IMR-90 (cell line): ENCODE results near the gene PLB1. TPM values are rescaled to one million over a fixed set of nuclear protein-coding genes. Genes with fewer than 3 reads are reported as not detected.
A peak's percentile ranks its signal among the peaks of the same experiment; 100 is the strongest.

Experiments
- ATAC-seq: fragments of 200-7000 bp; cut with Tn5 transposase; 2 replicates; pipeline ENCODE4 v1.9.1; 2020; ENCODE audit warnings: low read depth, mild to moderate bottlenecking, moderate library complexity
- BruUV-seq: library from RNA; stranded (reverse); fragments of 400-500 nt; replicated peaks from 2 replicates; lab custom pipeline; 2021; lab: Mats Ljungman, UMichigan
- CTCF ChIA-PET: fragments of 300-600 bp; formaldehyde crosslinking; extraction: SDS; loops from one replicate; lab custom pipeline; 2021; ENCODE audit warnings: antibody characterized with exemption; lab: Yijun Ruan, JAX
- POLR2A ChIA-PET: fragments of 300-600 bp; sonication (Branson Sonifier 250); formaldehyde crosslinking; loops from one replicate; lab custom pipeline; 2022; ENCODE audit warnings: antibody characterized with exemption; ENCODE audit not compliant: unreplicated experiment; lab: Charles Lee
- DNase-seq: peaks from one replicate; pipeline ENCODE4 v3.0.0; 2013
- H2AFZ ChIP-seq: replicated peaks from 2 replicates; pipeline ENCODE3; 2013; ENCODE audit warnings: low read length, mild to moderate bottlenecking; ENCODE audit not compliant: poor library complexity
- H2AK5ac ChIP-seq: 2 replicates; pipeline ENCODE4 v1.6.1; 2013; ENCODE audit warnings: low read depth, low read length, inconsistent platforms
- H2AK9ac ChIP-seq: replicated peaks from 2 replicates; pipeline ENCODE3; 2013; ENCODE audit warnings: mild to moderate bottlenecking, low read depth, low read length, moderate library complexity; ENCODE audit not compliant: poor library complexity
- H2BK120ac ChIP-seq: 2 replicates; pipeline ENCODE4 v1.6.1; 2013; ENCODE audit warnings: low read depth, low read length, inconsistent platforms
- H2BK15ac ChIP-seq: 3 replicates; pipeline ENCODE4 v1.6.1; 2013; ENCODE audit warnings: low read depth, low read length, inconsistent platforms
- H2BK20ac ChIP-seq: 2 replicates; pipeline ENCODE4 v1.6.1; 2013; ENCODE audit warnings: low read depth, mild to moderate bottlenecking, inconsistent platforms, low read length, moderate library complexity
- H2BK5ac ChIP-seq: 2 replicates; pipeline ENCODE4 v1.6.1; 2013; ENCODE audit warnings: mild to moderate bottlenecking, low read depth, low read length, inconsistent platforms; ENCODE audit not compliant: poor library complexity, severe bottlenecking
- H3K14ac ChIP-seq: replicated peaks from 2 replicates; pipeline ENCODE4 v1.6.1; 2013; ENCODE audit warnings: low read depth, low read length, inconsistent platforms
- H3K18ac ChIP-seq: 2 replicates; pipeline ENCODE4 v1.6.1; 2013; ENCODE audit warnings: low read depth, low read length, control low read depth
- H3K23ac ChIP-seq: 2 replicates; pipeline ENCODE4 v1.6.1; 2013; ENCODE audit warnings: low read depth, low read length, inconsistent platforms
- H3K27ac ChIP-seq: 2 replicates; pipeline ENCODE4 v1.5.1; 2013; ENCODE audit warnings: mild to moderate bottlenecking, control low read depth, low read length; ENCODE audit not compliant: insufficient read depth
- H3K27me3 ChIP-seq: 2 replicates; pipeline ENCODE4 v1.6.1; 2013; ENCODE audit warnings: low read length; ENCODE audit not compliant: control insufficient read depth, insufficient read depth
- H3K36me3 ChIP-seq: 2 replicates; pipeline ENCODE4 v1.6.1; 2013; ENCODE audit warnings: low read length, mixed read lengths; ENCODE audit not compliant: control insufficient read depth, insufficient read depth
- H3K4ac ChIP-seq: 2 replicates; pipeline ENCODE4 v1.6.1; 2013; ENCODE audit warnings: low read depth, low read length, inconsistent platforms
- H3K4me1 ChIP-seq: 2 replicates; pipeline ENCODE4 v1.6.1; 2013; ENCODE audit warnings: low read length, mixed read lengths; ENCODE audit not compliant: control insufficient read depth, insufficient read depth
- H3K4me2 ChIP-seq: 2 replicates; pipeline ENCODE4 v1.6.1; 2013; ENCODE audit warnings: low read depth, mild to moderate bottlenecking, control low read depth, low read length, moderate library complexity
- H3K4me3 ChIP-seq: 2 replicates; pipeline ENCODE4 v1.5.1; 2013; ENCODE audit warnings: low read depth, mild to moderate bottlenecking, control low read depth, low read length, moderate library complexity; ENCODE audit not compliant: insufficient read depth
- H3K56ac ChIP-seq: 2 replicates; pipeline ENCODE4 v1.6.1; 2013; ENCODE audit warnings: low read length, inconsistent platforms; ENCODE audit not compliant: insufficient read depth; ENCODE audit errors: extremely low read depth
- H3K79me1 ChIP-seq, 2 experiments: 2 replicates each; pipeline ENCODE4 v1.6.1; 2013; ENCODE audit warnings: low read length in 2 of 2, inconsistent platforms in 1 of 2, low read depth in 1 of 2
- H3K9ac ChIP-seq: 2 replicates; pipeline ENCODE4 v1.6.1; 2013; ENCODE audit warnings: low read depth, low read length, control low read depth
- H3K9me1 ChIP-seq: 2 replicates; pipeline ENCODE4 v1.6.1; 2013; ENCODE audit warnings: low read length, inconsistent platforms; ENCODE audit not compliant: insufficient read depth
- H3K9me3 ChIP-seq: 2 replicates; pipeline ENCODE4 v1.6.1; 2013; ENCODE audit warnings: low read length; ENCODE audit not compliant: control insufficient read depth, insufficient read depth
- H4K20me1 ChIP-seq: 2 replicates; pipeline ENCODE4 v1.6.1; 2013; ENCODE audit warnings: low read length, inconsistent platforms; ENCODE audit not compliant: insufficient read depth
- H4K5ac ChIP-seq: 2 replicates; pipeline ENCODE4 v1.6.1; 2013; ENCODE audit warnings: mild to moderate bottlenecking, low read depth, low read length, control low read depth
- H4K8ac ChIP-seq, 2 experiments: 2 replicates each; pipeline ENCODE4 v1.6.1; 2013; ENCODE audit warnings: low read depth in 2 of 2, low read length in 2 of 2, control low read depth in 1 of 2, inconsistent platforms in 1 of 2
- H4K91ac ChIP-seq: 2 replicates; pipeline ENCODE4 v1.6.1; 2013; ENCODE audit warnings: low read depth, low read length, inconsistent platforms; ENCODE audit not compliant: insufficient read depth
- CEBPB ChIP-seq: IDR thresholded peaks from 2 replicates; pipeline ENCODE4 v1.6.1; 2012; ENCODE audit warnings: low read depth, low read length, improper control_type of control experiment
- CTCF ChIP-seq: conservative IDR thresholded peaks from 2 replicates; pipeline ENCODE4 v1.5.1; 2012; ENCODE audit warnings: mild to moderate bottlenecking, low read depth, low read length, improper control_type of control experiment
- FOS ChIP-seq: fragments of 150-350 bp; IDR thresholded peaks from 2 replicates; pipeline ENCODE4 v1.6.1; 2016; ENCODE audit warnings: low read depth, low read length
- MAZ ChIP-seq: IDR thresholded peaks from 2 replicates; pipeline ENCODE4 v1.6.1; 2012; ENCODE audit warnings: low read depth, mild to moderate bottlenecking, low read length, improper control_type of control experiment, moderate library complexity, borderline replicate concordance
- SMC3 ChIP-seq: fragments of 150-350 bp; IDR thresholded peaks from 2 replicates; pipeline ENCODE4 v1.6.1; 2016; ENCODE audit warnings: low read depth, mild to moderate bottlenecking, antibody characterized with exemption, low read length, moderate library complexity
- WGBS, 2 experiments: methylation state at CpG; one replicate each; pipeline versions ENCODE4 v1.1.5 to v1.1.7; 2013; ENCODE audit warnings: missing lambda C conversion rate in 2 of 2; ENCODE audit not compliant: insufficient read length in 1 of 2; ENCODE audit errors: extremely low coverage in 2 of 2; 5-methylcytosine and 5-hydroxymethylcytosine counted together
- dilution Hi-C: fragments of 300-500 bp; cut with HindIII; formaldehyde crosslinking; loops from one replicate; pipeline ENCODE4 v1.14.3; 2018; ENCODE audit warnings: low sequenced_read_pairs; ENCODE audit not compliant: unreplicated experiment
- in situ Hi-C: fragments of 300-500 bp; cut with MboI; formaldehyde crosslinking; loops from 3 replicates; pipeline ENCODE4 v1.14.3; 2019; ENCODE audit warnings: low sequenced_read_pairs, inconsistent platforms, mixed read lengths
- intact Hi-C: fragments of 100-400 bp; cut with micrococcal nuclease; formaldehyde crosslinking; loops from 2 replicates; pipeline ENCODE4 v1.10.0; 2022
- polyA plus RNA-seq, 3 experiments: library from polyadenylated mRNA; depleted of rRNA; stranded (reverse); fragments of >200 nt; gene quantifications; 2 replicates each; pipeline ENCODE4 v1.2.3, GENCODE V29; 2012; ENCODE audit warnings: low replicate concordance in 1 of 3
- total RNA-seq: library from RNA; depleted of rRNA; stranded (reverse); fragments of >200 nt; gene quantifications from 2 replicates; pipeline ENCODE4 v1.2.3, GENCODE V29; 2012

The PLB1 gene
- total and polyA plus RNA-seq, 2 of the 4 experiments (the other 2 are of a cell fraction) = 0.74 to 0.90 TPM

GRCh38 chr2:28449488-28450395 lies 46.1 kb upstream of the PLB1 start:
- H3K23ac ChIP-seq = peak overlapping the region; percentile 92
- H2BK15ac ChIP-seq = peak overlapping the region; percentile 97; the same call in 2 of the 3 replicates
- POLR2A ChIA-PET = no interaction called here
- no peaks in the 10 kb centered on the region for H3K9me3 ChIP-seq
- no TSS peak for BruUV-seq
- dilution Hi-C loops = no loop called here
- peak overlapping the region; percentile 54 for H4K5ac ChIP-seq
- no peaks in the 10 kb centered on the region for H3K27me3 ChIP-seq
- peaks cover 37% of the 10 kb centered on the region for H3K4me1 ChIP-seq
- ATAC-seq (no peak), DNase-seq (peak; percentile 46)
- CTCF ChIA-PET = no interaction called here
- H3K14ac ChIP-seq = peak overlapping the region; percentile 85
- H3K18ac ChIP-seq = peak overlapping the region; percentile 40; the same call in 1 of the 2 replicates
- peak overlapping the region; percentile 90 for H2AK5ac ChIP-seq
- 72% methylated on average over 12 of the region's 17 CpGs; no CpG with 5 or more reads in 1 of the 2 experiments for WGBS, 2 experiments
- H2BK5ac ChIP-seq = peak overlapping the region; percentile 88
- peak overlapping the region; percentile 80 for H2AFZ ChIP-seq
- H3K9me1 ChIP-seq = peaks cover 43% of the 10 kb centered on the region
- H4K91ac ChIP-seq = peak overlapping the region; percentile 67
- H3K27ac ChIP-seq = no peak overlapping the region; the same call in 1 of the 2 replicates
- H3K4me2 ChIP-seq = no peak overlapping the region
- H3K9ac ChIP-seq = no peak overlapping the region
- peak overlapping the region; percentile 93 for H2BK20ac ChIP-seq
- in situ Hi-C loops = no loop called here
- H2AK9ac ChIP-seq = peak overlapping the region; percentile 93
- H2BK120ac ChIP-seq = peak overlapping the region; percentile 98
- no peaks in the 10 kb centered on the region for H4K20me1 ChIP-seq
- peak overlapping the region in 1 of 2 experiments; percentile 97; a peak in 3 of 4 replicates for H4K8ac ChIP-seq
- no peak overlapping the region for H3K4me3 ChIP-seq
- H3K79me1 ChIP-seq = peaks cover 4 to 40% of the 10 kb centered on the region in 2 experiments; a peak in 3 of 4 replicates
- TF ChIP-seq CEBPB = peak; percentile 4; the same call in 1 of the 2 replicates
- TF ChIP-seq CTCF = no peak
- no peak for TF ChIP-seq MAZ
- TF ChIP-seq SMC3 = no peak
- TF ChIP-seq FOS = peak; percentile 64; the same call in 1 of the 2 replicates
- no peaks in the 10 kb centered on the region for H3K36me3 ChIP-seq
- no peak overlapping the region for H3K56ac ChIP-seq
- intact Hi-C loops = loop anchor here (5.0 kb wide), 2 partner anchors 727 to 747 kb away; no protein-coding TSS in a partner anchor
- H3K4ac ChIP-seq = peak overlapping the region; percentile 95
